EH (cell line): ENCODE measurements around the gene ACAT1.
"Not testable (repeated sequence)": the region's sequence is repeated elsewhere in the genome, so short reads cannot be mapped to it uniquely, and the experiment has no call there.

ENCODE experiments used
- DNase-seq: peaks from one replicate; pipeline ENCODE4 v3.0.0-alpha.2; 2015; ENCODE audit warnings: low read depth

The ACAT1 gene

GRCh38 chr11:108121274-108122155 is at the start of gene ACAT1:
Gene ACAT1 (plus strand): TSS chr11:108121567. CDS start chr11:108121607, 40 bp downstream.
- peak; percentile 90 for DNase-seq

DNA sequence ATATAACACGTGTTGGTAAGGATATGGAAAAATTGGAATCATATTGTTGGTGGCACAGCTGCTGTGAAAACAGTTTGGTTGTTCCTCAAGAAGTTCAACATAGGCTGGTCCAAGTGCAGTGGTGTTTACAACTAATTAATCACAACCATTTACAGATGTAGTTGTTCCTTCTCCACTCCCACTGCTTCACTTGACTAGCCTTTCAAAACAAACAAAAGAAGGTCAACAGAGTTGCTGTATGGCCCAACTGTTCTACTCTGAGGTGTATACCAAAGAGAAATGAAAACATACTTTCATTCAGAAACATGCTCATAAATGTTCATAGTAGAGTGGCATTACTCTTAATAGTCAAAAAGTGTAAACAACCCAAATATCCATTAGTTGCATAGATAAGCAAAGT is 36.6 kb upstream of the ACAT1 start:
- no peak for DNase-seq

DNA sequence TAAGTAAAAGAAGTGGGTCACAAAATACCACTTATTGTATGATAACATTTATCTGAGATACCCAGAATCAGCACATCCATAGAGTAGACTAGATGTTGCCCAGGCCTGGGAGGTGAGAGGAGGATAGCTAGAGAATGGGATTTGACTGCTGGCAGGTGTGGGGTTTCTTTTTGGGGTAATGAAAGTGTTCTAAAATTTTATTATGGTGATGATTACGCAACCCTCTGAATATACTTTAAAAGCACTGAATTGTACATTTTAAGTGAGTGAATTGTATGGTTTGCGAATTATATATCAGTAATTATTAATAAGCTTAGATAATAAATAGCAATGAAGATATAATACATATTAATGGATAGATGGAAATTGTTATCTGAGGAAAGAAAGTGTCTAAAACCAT is 35.7 kb upstream of the ACAT1 start:
- no peak for DNase-seq

DNA sequence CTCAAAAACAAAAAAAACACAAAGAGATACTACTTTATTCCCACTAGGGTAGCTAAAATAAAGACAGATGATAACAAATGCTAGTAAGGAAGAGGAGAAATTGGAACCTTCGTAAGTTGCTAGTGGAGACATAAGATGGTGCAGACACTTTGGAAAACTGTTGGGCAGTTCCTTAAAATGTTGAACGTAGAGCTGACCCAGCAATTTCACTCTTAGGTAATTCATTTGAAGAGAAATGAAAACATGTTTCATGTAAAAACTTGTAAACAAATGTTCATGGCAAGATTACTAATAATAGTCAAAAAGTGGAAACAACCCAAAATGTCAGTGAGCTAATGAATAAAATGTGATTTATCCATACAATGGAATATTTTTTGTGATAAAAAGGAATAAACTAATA is 29.2 kb upstream of the ACAT1 start:
- no peak for DNase-seq

DNA sequence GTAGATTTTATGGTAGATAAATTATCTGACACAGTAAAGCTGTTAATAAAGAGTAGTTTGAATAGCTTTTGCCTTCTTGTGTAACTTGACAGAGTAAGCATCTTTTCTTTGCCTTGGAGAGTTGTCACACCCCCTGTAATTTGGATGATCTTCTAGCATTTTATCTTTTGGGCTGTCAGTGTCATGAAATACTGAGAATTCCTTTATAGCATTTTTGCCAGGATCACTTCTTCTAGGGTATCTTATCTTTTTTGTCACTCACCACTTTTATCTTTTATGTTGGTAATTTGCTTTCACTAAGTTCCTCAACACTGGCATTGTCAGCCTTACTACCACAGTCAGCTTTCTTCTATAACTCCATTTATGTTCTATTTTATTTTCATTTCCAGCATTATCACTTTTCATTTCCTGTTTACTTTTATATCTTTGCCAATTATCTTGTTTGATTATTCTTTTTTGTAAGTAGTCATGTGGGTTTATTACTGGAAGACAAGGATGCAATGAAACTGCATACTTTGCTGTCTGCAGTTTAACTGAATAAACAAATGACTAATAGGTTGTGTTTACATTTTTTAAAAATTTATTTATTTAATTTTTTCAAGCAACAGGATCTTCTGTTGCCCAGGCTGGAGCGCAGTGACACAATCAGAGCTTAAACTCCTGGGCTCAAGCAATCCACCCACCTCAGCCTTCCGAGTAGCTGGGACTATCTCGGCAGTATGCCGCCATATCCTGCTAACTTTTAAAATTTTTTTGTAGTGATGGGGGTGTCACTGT is 28.1 kb upstream of the ACAT1 start:
- DNase-seq = peak; percentile 21

- DNase-seq = no peak
Measured at GRCh38 chr11:108097179-108097578, 24.2 kb upstream of the ACAT1 start.

- no peak for DNase-seq
Measured at GRCh38 chr11:108101090-108101775, 20.1 kb upstream of the ACAT1 start.

DNA sequence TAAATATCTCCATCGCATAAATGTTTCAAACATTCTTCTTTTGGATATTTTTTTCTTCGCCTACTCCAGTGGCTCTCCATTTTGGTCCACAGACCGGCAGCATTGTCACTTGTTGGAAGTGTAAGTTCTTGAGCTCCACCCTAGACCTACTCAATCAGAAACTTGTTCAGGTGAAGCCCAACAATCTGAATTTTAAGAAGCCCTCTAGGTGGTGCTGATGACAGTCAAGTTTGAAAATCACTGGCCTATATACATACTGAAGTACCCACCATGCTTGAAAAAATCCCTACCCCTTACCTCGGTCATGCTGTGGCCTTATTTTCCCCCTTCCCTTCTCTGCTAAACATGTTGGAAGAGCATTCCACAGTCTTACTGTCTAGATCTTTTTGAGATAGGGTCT is 10.2 kb upstream of the ACAT1 start:
- DNase-seq = no peak

DNA sequence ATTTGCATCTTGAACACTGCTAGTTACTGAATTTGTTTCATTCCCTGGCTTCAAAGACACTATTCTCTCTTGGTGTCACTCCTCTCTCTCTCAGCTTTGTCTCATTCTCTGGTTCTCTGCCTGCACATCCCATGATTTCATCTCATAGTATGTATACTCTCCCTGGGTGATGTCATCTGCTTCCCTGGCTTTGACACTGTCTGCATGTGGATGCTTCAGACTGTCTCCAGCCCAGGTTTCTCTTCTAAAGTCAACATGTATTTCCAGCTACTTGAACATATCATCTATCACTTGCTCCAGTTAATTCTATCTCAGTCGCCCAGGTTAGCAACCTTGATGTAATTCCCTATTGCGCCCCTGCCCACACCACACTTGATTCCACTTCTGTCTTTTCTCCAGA is 9.3 kb upstream of the ACAT1 start:
- DNase-seq = peak; percentile 37

DNA sequence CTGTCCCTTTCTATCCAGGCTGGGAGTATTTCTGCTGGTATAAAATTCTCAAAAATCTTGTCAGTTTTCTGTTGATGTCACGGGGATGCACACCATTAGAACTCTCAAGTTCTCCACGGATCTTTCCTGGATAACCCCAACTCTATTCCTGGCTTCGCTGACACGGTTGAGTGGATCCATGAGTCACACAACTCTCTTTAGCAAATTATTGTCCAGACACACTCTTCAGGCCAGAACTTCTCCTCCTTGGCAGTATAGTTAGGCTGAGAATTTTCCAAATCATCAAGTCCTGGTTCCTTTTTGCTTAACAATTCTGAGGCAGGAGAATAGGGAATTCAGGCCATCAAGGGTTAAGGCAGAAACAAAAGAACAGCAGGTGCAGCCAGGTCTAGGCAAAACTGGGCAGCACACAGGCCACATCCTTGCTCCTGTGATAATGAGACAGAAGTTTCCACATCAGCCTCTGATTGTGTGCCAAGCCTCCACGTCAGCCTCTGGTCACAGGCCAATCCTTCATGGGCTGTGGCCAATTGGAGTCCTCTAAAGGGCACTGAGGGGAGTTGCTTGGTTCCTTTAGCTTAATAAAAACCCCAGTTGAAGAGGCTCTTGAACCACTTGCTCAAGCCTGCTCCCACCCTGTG is 5.7 kb upstream of the ACAT1 start:
- DNase-seq = peak; percentile 85

GRCh38 chr11:108117746-108118371 is 3.5 kb upstream of the ACAT1 start:
- peak; percentile 63 for DNase-seq

GRCh38 chr11:108120936-108121273 is 462 bp upstream of the ACAT1 start:
- DNase-seq = not testable (repeated sequence)

- peak; percentile 33 for DNase-seq
Measured at GRCh38 chr11:108122166-108122628, 830 bp downstream of the ACAT1 start.

DNA sequence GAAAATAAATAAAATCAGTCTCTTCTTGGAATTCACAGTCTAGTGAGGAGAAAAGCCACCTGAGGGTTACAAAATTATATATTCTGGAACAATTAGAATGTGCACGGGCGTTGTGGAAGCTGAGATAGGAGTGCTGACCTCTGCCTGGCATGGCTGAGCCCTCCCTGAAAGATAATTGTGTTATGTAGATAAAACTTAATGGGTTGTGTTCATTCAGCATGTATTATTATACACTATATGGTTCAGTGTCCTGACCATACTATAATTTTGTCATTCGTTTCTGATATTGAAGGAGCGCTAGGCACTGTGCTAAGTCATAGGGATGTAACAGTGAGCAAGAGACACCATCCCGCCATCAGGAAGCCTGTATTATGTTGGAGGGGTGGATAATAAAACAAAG is 3.7 kb downstream of the ACAT1 start:
- DNase-seq = no peak

DNA sequence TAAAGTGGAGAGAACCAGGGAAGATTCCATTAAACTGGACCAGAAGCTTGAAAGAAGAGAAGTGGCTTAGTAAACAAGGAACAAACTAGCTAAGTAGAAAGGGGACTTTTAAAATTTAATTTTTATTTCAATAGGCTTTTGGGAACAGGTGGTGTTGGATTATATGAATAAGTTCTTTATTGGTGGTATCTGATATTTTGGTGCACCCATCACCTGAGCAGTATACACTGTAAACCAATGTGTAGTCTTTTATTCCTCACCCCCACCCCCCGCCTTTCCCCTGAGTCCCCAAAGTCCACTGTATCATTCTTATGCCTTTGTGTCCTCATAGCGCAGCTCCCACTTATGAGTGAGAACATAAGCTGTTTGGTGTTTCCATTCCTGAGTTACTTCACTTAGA is 7.4 kb downstream of the ACAT1 start:
- no peak for DNase-seq

- peak; percentile 22 for DNase-seq
Measured at GRCh38 chr11:108131993-108132392, 10.6 kb downstream of the ACAT1 start.

DNA sequence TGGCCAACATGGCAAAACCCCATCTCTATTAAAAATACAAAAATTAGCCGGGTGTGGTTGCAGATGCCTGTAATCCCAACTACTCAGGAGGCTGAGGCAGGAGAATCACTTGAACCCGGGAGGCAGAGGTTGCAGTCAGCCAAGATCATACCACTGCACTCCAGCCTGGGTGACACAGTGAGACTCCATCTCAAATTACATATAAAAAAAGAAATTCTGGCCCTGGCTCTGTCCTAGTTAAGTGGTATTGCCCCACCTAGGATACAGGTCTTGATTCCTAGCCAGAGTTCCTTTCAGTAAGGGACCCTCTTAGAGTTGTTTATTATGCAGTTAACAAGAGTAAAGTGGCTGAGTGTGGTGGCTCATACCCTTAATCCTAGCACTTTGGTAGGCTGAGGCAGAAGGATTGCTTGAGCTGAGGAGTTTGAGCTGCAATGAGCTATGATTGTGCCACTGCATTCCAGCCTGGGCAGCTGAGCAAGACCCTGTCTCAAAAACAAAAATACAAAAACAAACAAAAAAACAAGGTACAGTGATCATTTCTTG is 11.7 kb downstream of the ACAT1 start:
- DNase-seq = not testable (repeated sequence)

- DNase-seq = peak; percentile 34
Measured at GRCh38 chr11:108135845-108136544, 14.6 kb downstream of the ACAT1 start.

- no peak for DNase-seq
Measured at GRCh38 chr11:108137212-108137611, 15.8 kb downstream of the ACAT1 start.

DNA sequence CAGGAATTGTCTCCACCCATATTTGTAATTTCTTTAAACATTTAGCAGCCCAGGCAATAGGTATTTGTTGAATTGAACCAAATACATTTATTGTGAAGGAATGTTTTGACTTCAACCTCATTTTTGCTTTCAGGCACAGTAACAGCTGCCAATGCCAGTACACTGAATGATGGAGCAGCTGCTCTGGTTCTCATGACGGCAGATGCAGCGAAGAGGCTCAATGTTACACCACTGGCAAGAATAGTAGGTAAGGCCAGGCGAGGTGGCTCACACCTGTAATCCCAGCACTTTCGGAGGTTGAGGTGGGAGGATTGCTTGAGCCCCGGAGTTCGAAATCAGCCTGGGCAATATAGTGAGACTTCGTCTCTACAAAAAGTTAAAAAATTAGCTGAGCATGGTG is 20.9 kb downstream of the ACAT1 start:
- no peak for DNase-seq

GRCh38 chr11:108144615-108145014 is 23.2 kb downstream of the ACAT1 start:
- DNase-seq = no peak
